ENCODE data around the gene BST1. TPM values are rescaled to one million over a fixed set of nuclear protein-coding genes. Genes with fewer than 3 reads are reported as not detected.

BST1 gene
- total RNA-seq, 1 donor from 2014 or later: 4.9 TPM

- Histone ChIP-seq H3K4me3 (ENCODE audit: low read depth, low read length) (no peak overlapping the region), H3K36me3 (ENCODE audit: control insufficient read depth, insufficient read depth, low read length) (no peaks in the 10 kb centered on the region), H3K27me3 (ENCODE audit: control insufficient read depth, insufficient read depth, low read length) (no peaks in the 10 kb centered on the region)
- DNase-seq (ENCODE audit: low read depth): peak; percentile 60
- TF ChIP-seq CTCF (IDR thresholded peaks at IDR 0.05; ENCODE audit: insufficient read depth, low read length, poor library complexity, severe bottlenecking): no peak
Measured at GRCh38 chr4:15665753-15666365, 37.0 kb upstream of the BST1 start.

- Histone ChIP-seq H3K4me3 (ENCODE audit: low read depth, low read length) (no peak overlapping the region), H3K36me3 (ENCODE audit: control insufficient read depth, insufficient read depth, low read length) (no peaks in the 10 kb centered on the region), H3K27me3 (ENCODE audit: control insufficient read depth, insufficient read depth, low read length) (no peaks in the 10 kb centered on the region)
- TF ChIP-seq CTCF (IDR thresholded peaks at IDR 0.05; ENCODE audit: insufficient read depth, low read length, poor library complexity, severe bottlenecking): no peak
- no peak for DNase-seq (ENCODE audit: low read depth)
Measured at GRCh38 chr4:15667006-15667405, 35.9 kb upstream of the BST1 start.

- DNase-seq (ENCODE audit: low read depth): no peak
- no peaks in the 10 kb centered on the region for H3K36me3 ChIP-seq (ENCODE audit: control insufficient read depth, insufficient read depth, low read length)
- no peaks in the 10 kb centered on the region for H3K27me3 ChIP-seq (ENCODE audit: control insufficient read depth, insufficient read depth, low read length)
- no peak for TF ChIP-seq CTCF (IDR thresholded peaks at IDR 0.05; ENCODE audit: insufficient read depth, low read length, poor library complexity, severe bottlenecking)
- H3K4me3 ChIP-seq (ENCODE audit: low read depth, low read length): no peak overlapping the region
Measured at GRCh38 chr4:15668566-15669435, 34.1 kb upstream of the BST1 start.

GRCh38 chr4:15670576-15670975, 32.3 kb upstream of the BST1 start:
- Histone ChIP-seq H3K4me3 (ENCODE audit: low read depth, low read length) (no peak overlapping the region), H3K36me3 (ENCODE audit: control insufficient read depth, insufficient read depth, low read length) (no peaks in the 10 kb centered on the region), H3K27me3 (ENCODE audit: control insufficient read depth, insufficient read depth, low read length) (no peaks in the 10 kb centered on the region)
- no peak for TF ChIP-seq CTCF (IDR thresholded peaks at IDR 0.05; ENCODE audit: insufficient read depth, low read length, poor library complexity, severe bottlenecking)
- DNase-seq (ENCODE audit: low read depth): no peak

GRCh38 chr4:15672101-15672500, 30.8 kb upstream of the BST1 start:
- no peak for DNase-seq (ENCODE audit: low read depth)
- Histone ChIP-seq H3K36me3 (ENCODE audit: control insufficient read depth, insufficient read depth, low read length) (no peaks in the 10 kb centered on the region), H3K27me3 (ENCODE audit: control insufficient read depth, insufficient read depth, low read length) (no peaks in the 10 kb centered on the region), H3K4me3 (ENCODE audit: low read depth, low read length) (no peak overlapping the region)
- no peak for TF ChIP-seq CTCF (IDR thresholded peaks at IDR 0.05; ENCODE audit: insufficient read depth, low read length, poor library complexity, severe bottlenecking)

All from kidney epithelial cell (primary cell).